Activated CD4-positive, alpha-beta T cell treated with anti-CD3 and anti-CD28 coated beads, Interleukin-2, Interleukin-6, amounts not matched to agents 100 ng/mL and 50 ng/mL, durations not matched to agents 16 hours and 8 hours (primary cell): ENCODE measurements around the gene TTC6.
"Not testable (repeated sequence)": the region's sequence is repeated elsewhere in the genome, so short reads cannot be mapped to it uniquely, and the experiment has no call there.

ENCODE experiments used
- DNase-seq: peaks from one replicate; pipeline ENCODE4 v3.0.0-alpha.2; 2020

TTC6 gene, protein sequence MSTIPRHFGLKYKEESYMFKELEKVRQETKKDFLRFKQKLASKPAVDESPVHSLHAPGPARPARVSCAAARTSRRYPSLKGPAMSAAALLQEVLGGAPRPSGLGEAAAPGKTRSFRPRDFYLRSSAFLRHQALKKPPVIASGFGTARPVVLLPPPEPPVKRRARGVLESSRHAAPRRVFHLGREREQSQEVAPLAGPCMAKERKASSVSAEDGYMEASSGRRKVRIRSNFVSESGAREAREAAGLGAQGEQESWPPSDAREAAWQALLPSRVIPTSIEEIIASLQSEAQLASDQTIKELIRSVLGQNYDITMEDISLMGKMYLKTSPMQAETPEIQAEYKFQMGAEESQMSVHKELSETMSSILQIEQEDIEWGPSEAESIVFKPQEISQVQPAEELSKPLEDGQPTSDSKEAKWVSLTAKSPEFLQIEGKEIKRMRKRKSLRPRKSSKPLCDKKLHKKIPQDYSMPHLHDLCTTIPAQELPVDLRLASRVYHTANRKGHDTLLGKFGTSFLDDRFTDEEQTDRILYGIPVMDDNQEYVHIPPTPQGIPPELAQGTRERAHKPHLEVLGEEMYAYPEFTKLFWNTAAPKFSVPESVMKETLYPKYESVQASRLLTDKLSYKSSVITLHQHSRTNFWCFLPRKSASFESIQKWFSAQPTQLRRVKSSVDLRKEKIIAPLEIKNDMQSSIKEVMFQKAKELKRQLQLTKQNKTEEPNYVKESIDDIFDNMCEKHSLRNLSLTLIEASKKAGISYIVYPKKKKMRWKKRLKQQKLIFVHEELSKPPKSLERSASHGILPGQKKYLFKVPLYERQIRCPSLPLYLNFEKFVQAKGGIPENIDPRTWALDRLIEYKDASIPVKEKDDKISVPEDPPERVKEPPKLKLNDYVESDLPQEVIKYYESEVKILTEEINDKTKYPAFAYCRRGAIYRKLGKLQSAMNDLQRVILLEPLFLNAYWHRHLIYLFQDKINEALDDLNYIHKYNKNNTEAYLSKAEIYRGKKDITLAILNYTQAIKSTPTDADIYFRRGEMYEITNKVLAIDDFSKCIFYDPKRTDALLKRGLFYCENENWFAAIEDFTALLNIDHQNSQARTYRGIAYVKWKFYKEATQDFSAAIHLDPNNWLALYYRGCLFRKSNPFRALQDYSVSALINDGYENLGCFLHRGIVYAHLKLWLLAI (N-terminal part only)

GRCh38 chr14:37594971-37595808, at the start of gene TTC6, which contains the start of gene FOXA1:
TTC6 (plus strand) TSS chr14:37595629; CDS start chr14:37622065, 26,436 bp downstream.
FOXA1 (minus strand) TSS chr14:37595249; CDS start chr14:37594972, 277 bp downstream.
- no peak for DNase-seq

- DNase-seq: no peak
Observed at GRCh38 chr14:37546621-37547447, 48.6 kb upstream of the TTC6 start.

GRCh38 chr14:37550511-37550910, 44.9 kb upstream of the TTC6 start:
- no peak for DNase-seq

GRCh38 chr14:37551119-37551518, 44.3 kb upstream of the TTC6 start:
- DNase-seq: no peak

GRCh38 chr14:37553935-37554550, 41.4 kb upstream of the TTC6 start:
- DNase-seq: no peak

DNA sequence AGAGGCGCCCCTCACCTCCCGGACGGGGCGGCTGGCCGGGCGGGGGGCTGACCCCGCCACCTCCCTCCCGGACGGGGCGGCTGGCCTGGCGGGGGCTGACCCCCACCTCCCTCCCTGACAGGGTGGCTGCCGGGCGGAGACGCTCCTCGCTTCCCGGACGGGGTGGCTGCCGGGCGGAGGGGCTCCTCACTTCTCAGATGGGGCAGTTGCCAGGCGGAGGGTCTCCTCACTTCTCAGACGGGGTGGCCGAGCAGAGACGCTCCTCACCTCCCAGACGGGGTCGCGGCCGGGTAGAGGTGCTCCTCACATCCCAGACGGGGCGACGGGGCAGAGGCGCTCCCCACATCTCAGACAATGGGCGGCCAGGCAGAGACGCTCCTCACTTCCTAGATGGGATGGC, 39.8 kb upstream of the TTC6 start:
- not testable (repeated sequence) for DNase-seq

DNA sequence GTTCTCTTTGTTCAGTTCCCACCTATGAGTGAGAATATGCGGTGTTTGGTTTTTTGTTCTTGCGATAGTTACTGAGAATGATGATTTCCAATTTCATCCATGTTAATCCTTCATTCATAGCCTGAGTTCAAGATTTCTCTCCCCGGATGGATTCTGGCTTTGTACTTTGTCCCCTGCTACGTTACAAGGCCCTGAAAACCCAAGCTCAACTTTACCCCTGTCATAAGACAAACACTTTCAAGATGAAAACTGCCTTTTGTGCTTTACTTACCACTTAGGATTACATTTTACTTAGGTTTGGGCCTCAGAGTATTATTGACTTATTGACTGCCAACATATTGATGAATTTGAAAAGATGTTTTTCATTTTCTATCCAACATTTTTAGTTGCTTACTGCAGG, 36.7 kb upstream of the TTC6 start:
- no peak for DNase-seq

- DNase-seq: no peak
Observed at GRCh38 chr14:37559386-37559785, 36.0 kb upstream of the TTC6 start.

GRCh38 chr14:37563189-37563588, 32.2 kb upstream of the TTC6 start:
- DNase-seq: no peak

DNA sequence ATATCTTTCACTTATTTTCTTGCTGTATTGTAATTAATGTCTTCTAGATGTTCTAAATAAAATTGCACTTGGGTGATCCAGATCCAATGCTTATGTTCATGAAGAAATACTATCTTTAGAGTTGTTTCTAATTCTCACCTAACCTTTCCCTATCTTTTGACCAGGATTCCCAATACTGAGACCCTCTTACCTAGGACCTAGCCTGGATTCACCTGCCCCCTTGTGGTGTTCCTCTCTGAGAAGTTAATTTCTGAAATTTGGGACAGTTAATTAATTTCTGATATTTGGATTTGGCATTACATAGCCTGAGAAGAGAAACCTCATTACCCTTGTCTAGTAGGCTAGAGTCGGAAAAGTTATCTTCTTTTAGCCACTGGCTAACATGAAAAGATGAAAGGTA, 29.9 kb upstream of the TTC6 start:
- DNase-seq: no peak

DNA sequence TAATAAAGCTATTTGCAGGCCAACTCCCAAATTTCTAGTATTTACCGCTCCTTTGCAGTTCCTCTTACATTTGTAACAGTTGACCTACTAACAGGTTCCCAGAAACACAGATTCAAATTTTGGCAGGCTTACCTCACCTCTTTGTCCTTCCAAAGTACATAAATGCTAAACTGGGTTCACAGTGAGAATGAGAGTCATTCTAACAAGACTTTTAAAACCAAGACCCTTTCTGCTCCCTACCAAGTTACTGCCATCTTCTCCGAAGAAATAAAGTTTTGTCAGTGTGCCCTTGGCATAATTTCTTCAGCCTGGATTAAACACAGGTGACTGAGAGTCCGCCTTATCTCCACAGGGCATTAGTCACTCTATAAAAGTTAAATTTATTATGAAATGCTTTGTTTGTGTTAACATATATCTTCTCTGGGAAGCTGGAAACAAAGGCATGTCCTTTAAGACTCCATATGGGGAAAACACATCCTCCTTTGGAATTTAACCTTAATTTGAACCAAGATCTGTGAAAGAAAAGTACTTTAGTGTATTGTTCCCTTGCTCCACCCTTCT, 28.5 kb upstream of the TTC6 start:
- no peak for DNase-seq

DNA sequence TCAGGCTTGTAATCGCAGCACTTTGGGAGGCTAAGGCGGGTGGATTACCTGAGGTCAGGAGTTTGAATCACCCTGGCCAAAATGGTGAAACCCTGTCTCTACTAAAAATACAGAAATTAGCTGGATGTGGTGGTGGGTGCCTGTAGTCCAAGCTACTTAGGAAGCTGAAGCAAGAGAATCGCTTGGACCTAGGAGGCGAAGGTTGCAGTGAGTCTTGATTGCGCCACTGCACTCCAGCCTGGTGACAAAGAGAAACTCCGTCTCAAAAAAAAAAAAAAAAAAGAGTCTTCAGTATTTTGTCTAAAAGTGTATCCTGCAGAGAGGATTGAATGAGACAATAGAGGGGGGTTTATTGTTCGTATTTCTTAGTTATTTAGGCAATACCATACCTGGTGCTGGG, 25.7 kb upstream of the TTC6 start:
- no peak for DNase-seq

DNA sequence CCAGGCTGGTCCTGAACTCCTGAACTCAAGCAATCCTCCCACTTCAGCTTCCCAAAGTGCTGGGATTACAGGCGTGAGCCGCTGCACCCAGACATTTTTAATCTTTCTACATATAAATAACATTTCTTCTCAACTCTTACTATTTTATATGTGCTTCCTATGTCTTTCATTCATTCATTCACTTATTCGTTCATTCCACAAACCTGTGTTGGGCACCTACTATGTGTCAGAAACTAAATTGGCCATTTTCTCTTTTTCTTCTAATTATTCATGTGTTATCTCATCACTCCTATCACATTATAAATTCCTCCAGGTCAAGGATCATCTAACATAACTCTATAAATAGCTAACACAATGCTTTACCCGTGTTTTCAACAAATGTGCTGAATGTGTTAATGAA, 24.0 kb upstream of the TTC6 start:
- no peak for DNase-seq

- DNase-seq: no peak
Observed at GRCh38 chr14:37573356-37573755, 22.1 kb upstream of the TTC6 start.

DNA sequence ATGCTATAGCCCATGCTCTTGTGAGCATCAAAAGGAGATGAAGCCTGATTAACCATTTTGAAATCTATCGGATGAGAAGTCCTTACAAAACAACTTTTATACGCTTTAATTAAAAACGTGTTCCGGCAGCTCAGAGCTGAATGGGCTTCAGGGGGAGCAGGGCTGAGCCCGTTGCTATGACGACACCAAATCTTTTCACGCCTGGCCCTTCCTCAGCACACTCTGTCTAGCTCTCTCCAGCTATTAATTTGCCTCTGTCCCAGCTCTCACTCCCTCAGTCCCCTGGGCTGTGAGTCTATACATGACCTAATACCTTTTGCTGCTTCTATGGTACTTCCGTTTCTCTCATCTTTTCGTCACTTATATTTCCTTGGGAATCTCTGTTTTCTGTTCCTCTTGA, 16.2 kb upstream of the TTC6 start:
- no peak for DNase-seq

GRCh38 chr14:37580146-37580545, 15.3 kb upstream of the TTC6 start:
- no peak for DNase-seq

GRCh38 chr14:37583358-37584210, 11.8 kb upstream of the TTC6 start:
- DNase-seq: no peak

GRCh38 chr14:37584211-37585100, 11.0 kb upstream of the TTC6 start:
- DNase-seq: no peak
